Neural progenitor cell (in vitro differentiated cells): Measurements from ENCODE around the gene GATA6.

Experiments
- EZH2 ChIP-seq: fragments of 200-600 bp; sonication (generic); IDR thresholded peaks from 2 replicates; pipeline ENCODE4 v1.6.1; 2017; ENCODE audit warnings: antibody characterized with exemption, mild to moderate bottlenecking, moderate library complexity
- EZH2phosphoT487 ChIP-seq: fragments of 200-600 bp; sonication (generic); IDR thresholded peaks from 2 replicates; pipeline ENCODE4 v1.6.1; 2017; ENCODE audit warnings: antibody characterized with exemption
- TF ChIP-seq, protein P1 (sequence below): fragments of 200-600 bp; sonication (generic); IDR thresholded peaks from 2 replicates; pipeline ENCODE4 v1.5.1; 2017; ENCODE audit warnings: antibody characterized with exemption, mild to moderate bottlenecking

DNA sequence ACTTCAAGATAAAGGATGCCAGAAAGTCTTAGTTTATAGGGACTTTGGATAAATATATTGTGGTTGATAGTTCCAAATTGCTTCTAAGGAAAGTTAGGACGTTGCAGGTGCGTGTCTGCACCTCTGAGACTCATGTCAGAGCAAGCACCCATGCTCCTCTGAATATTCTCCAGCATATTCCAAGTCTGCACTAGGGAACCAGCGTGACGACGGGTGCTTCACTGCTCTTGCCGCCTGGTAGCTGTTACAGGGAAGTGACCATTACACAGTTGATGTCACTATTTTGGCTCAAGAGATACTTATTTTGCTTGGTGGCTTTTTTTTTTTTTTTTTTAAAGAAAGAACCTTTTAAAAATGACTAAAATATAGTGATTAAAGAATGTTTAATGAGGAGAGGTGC lies 35.6 kb downstream of the GATA6 start:
- TF ChIP-seq, protein P1, sequence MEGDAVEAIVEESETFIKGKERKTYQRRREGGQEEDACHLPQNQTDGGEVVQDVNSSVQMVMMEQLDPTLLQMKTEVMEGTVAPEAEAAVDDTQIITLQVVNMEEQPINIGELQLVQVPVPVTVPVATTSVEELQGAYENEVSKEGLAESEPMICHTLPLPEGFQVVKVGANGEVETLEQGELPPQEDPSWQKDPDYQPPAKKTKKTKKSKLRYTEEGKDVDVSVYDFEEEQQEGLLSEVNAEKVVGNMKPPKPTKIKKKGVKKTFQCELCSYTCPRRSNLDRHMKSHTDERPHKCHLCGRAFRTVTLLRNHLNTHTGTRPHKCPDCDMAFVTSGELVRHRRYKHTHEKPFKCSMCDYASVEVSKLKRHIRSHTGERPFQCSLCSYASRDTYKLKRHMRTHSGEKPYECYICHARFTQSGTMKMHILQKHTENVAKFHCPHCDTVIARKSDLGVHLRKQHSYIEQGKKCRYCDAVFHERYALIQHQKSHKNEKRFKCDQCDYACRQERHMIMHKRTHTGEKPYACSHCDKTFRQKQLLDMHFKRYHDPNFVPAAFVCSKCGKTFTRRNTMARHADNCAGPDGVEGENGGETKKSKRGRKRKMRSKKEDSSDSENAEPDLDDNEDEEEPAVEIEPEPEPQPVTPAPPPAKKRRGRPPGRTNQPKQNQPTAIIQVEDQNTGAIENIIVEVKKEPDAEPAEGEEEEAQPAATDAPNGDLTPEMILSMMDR = no peak
- no peak for TF ChIP-seq EZH2
- TF ChIP-seq EZH2phosphoT487 = no peak
